GM20431 (cell line): Measurements from ENCODE around the gene FGD5.

Source experiments
- in situ Hi-C: fragments of 300-500 bp; cut with MseI, MboI; formaldehyde crosslinking; loops from one replicate; pipeline ENCODE4 v1.15.0; 2020; ENCODE audit warnings: low sequenced_read_pairs; ENCODE audit not compliant: unreplicated experiment

Gene FGD5

DNA sequence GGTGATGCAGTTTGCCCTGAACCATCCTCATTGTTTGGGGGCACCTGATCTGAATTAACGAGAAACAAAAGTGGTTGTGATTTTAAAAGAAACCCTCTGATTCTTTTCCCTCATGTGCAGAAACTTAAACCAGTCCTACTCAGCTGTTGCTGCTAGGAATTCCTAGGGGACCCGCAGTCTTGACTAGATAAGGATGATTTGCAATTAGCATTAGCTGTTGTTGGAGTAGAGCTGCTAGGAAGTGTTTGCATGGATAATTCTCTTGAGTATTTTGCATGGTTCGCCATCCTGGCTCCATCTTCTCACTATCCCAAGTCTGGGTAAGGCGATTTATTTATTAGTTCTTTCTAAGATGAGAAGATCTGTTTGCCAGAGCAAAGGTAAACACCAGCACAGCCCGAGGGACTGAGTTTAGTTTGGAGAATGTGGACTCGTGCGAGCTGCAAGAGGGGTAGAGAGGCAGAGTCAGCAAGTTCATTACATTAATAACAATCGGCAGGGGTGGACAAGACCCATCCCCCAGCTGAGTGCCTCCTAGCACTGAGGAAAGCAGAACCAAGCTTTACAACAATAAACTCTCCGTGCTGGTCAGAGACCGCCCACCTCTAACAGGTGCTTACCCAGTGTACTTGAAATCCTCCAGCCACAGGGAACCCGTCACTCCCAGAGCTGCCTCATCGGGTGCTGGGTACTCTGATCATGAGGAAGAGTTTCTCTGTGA is 4.1 kb downstream of the FGD5 start:
- in situ Hi-C loops: no loop called here

DNA sequence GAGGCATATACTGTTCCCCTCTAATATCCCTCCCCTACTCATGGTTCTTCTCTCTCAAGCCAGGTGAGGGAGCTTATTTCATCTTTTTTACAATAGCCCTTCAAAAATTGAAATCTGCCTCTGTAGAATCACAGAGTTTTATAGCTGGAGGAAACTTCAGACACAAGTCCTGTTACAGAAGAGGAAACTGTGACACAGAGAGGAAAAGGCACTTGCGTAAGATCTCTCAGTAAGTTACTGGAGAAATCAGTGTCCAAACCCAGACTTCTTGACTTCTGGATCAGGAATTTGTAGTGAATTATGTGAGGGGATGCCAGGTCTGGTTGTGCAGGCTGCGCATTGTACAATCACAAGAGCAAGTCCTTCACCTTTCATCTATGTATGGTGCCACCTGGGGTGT is 4.6 kb downstream of the FGD5 start:
- in situ Hi-C loops: no loop called here

DNA sequence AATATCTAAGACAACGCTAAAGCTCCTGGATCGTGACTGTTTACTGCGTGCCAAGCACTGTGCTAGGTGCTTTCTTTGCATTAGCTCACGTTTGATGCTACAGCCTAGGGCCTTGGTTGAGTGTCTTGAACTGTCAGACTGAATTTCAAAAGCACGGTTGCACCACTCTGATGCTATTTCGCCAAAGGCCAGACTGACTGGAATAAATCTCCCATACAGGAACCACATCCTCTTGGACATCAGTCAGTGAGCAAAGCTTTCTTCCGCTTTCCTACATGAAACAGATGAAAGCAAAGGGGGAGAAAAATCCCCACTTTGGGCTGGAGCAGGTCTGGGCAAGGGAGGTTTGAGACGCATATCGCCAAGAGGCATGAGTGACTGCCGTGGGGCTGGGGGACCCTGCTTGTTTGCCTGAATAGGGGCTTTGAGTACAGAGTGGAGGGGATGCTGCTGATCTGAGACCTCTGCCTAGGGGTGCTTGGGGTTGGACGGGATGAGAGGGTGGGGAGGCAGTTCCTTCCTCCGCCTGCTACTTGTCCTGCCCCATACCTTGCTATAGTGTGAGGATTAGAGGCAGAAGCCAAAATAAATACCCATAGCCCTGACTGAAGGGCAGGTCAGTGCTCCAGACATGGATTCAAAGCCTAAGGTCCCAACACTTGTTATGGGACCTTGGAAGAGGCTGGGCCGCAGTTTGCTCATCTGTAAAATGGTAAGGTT is 5.3 kb downstream of the FGD5 start:
- in situ Hi-C loops: no loop called here

GRCh38 chr3:14824646-14825045 is 5.9 kb downstream of the FGD5 start:
- in situ Hi-C loops: no loop called here

GRCh38 chr3:14826069-14826468 is 7.3 kb downstream of the FGD5 start:
- in situ Hi-C loops: no loop called here

DNA sequence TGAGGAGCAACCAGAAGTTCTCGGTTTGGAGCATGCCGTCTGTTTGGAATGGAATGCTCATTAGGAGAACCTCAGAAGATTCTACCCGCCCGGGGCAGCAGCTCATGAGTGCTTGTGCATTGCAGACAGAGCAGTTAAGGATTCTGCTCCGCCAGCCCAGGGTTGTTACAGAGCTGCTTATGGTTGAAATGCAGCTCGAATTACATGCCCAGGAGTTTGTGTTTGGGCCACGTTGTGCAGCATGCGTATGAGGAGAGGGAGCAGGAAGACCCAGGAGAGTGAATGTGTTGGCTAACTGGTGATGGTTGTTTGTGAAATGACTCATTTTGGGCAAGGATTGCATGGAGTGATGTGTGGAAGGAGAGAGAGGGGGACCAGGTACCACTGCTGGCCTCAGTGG is 9.0 kb downstream of the FGD5 start:
- in situ Hi-C loops: no loop called here

DNA sequence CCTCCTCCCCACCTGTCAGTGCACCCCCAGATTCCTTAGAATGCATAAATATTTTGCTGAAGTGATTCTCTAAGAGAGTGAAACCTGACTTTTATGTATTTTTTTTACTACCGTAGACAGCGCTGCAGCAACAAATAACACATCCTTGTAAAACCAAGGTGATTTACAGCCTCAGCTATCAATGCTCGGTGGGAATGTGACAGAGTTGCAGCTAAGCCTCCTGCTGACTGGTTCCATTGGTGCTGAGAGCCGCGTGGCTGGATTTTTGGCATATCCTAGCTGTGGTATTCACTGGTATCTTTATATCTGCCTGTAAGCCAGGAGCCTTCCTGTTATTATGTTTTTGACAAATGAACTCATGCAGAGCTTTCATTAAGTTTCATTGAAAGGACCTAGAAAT is 11.0 kb downstream of the FGD5 start:
- in situ Hi-C loops: no loop called here

DNA sequence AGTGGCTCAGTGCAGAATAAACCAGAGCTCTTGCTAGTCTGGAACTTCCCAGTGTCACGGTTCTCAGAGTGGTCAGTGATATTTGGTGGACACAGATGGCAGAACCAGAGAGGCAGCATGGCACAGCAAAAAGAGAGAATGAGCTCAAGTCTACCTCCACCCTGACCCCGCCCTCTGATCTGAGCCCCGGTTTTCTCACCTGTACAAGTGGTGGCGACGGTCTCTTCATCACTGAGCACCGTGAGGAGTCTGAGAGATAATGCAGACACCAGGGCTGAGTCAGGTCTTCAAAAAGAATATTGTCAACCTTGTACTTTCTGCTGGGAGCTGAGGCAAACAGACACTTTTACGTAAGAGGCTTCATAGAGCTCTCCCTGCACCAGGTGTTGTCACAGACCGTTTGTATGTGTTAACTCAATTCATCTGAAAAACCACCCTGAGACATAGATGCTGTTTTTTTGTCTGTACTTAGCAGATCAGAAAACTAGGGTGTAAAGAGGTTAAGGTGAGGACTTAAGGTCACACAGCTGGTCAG is 13.2 kb downstream of the FGD5 start:
- in situ Hi-C loops: no loop called here

DNA sequence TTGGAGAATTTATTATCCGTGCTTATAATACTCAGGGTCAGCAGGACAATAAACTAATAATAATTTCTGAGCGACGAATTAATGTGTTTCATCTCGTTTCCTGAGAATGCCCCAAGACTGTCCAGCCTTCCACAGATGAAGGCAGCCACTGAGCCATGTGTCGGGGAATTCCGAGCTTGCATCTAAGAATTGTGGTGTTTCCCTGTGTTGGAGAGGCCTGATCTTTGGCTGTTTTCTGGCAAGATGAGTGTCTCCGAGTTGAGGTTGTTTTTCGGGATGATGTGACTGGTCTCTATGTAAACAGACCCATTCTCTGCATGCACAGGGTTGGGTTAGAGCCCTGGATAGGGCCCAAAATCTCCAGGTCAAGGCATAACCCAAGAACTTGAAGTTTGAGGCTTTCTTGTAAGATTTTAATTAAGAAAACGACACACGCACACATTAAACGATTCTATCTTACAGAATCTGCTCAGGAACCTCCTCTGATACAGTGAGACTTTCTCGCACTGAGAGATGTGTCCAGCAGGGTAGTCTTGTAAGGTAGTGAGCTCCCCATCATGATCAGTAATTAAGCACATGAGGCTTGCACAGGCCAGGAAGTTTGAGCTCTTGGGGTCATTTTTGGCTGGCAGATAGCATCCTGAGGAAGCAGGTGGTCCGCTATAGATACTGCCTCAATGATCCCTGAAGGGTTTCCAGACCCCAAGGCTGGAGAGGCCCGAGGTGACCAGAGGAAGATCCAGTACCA is 14.4 kb downstream of the FGD5 start:
- in situ Hi-C loops: no loop called here

DNA sequence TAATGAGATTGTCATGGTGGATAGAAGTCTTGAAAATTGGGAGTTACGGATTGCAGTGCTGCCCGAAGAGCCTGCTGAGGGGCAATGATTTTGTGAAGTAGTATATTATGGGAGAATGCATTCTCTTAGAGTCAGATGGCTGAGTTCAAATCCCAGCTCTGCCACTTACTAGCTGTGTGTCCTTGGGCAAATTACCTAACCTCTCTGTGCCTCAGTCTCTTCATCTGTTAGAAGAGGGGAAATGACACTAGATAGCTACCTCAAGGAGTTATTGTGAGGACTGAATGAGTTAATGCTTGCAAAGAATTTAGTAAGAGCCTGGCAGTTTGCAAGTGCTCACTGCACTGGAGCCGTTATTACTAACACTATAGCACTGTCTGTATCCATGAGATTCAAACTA is 15.4 kb downstream of the FGD5 start:
- in situ Hi-C loops: no loop called here

- in situ Hi-C loops: no loop called here
Observed at GRCh38 chr3:14834807-14835466, 16.2 kb downstream of the FGD5 start.

- in situ Hi-C loops: no loop called here
Observed at GRCh38 chr3:14836049-14836468, 17.3 kb downstream of the FGD5 start.

GRCh38 chr3:14837186-14837877 is 18.6 kb downstream of the FGD5 start:
- in situ Hi-C loops: no loop called here

- in situ Hi-C loops: no loop called here
Observed at GRCh38 chr3:14837878-14838258, 19.1 kb downstream of the FGD5 start.

DNA sequence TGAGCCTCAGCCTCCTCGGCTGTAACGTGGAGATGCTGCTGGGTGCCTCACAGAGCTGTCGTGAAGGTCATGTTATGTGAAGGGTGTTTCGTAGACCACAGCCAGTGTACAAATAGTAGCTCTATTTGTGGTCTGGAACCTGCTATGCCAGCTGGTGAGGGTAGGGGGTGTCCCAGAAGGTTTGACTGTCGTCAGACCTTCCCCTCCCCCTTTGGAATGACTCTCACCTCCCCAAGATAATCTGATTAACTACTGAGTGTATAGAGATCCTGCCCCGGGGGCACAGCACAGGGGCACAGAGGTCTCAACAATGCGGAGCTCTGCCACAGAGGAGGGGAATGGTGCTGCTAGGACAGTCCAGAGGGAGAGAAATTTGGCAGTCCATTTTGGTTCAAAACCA is 20.5 kb downstream of the FGD5 start:
- in situ Hi-C loops: no loop called here

GRCh38 chr3:14841836-14842235 is 23.1 kb downstream of the FGD5 start:
- in situ Hi-C loops: no loop called here

DNA sequence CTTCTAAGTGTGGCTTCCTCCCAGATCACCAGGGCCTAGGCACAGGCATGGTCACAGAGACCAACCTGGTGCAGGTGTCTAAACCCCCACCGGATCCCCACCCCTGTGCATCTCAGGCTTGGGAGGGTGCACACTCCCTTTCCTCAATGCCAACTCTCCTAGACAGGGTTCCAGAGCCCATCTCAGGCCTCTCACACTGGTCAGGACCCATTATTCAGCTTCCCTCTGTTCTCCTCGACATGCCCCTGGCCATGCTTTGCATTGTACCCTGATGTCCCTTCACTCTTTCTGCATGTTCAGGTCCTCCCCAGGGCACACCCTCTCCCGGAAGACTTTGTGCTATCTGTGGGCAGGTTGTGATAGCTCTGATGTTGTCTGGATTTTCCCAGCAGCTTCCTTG is 23.5 kb downstream of the FGD5 start:
- in situ Hi-C loops: no loop called here

DNA sequence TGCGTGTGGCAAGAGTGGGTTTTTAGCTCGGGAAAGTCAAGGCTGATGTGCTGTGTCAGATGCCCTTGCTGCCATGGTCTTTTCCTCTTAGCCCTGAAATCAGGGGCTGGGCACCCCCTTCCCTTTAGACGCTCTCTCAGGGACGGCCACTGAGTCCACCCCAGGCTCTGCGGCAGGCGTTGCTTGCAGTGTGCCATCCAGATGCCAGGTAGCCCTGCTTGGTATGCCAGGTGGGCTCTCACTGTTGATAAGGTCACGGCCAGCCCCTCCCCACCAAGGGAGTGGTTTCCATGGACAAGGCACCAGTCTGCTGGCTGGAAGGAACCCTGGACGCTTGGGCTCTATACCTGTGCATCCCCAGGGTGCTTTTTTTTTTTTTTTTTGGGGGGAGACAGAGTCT is 24.6 kb downstream of the FGD5 start:
- in situ Hi-C loops: no loop called here

GRCh38 chr3:14844386-14845170 is 25.8 kb downstream of the FGD5 start:
- in situ Hi-C loops: no loop called here
